ENCODE results near the gene HAGH. TPM values are rescaled to one million over a fixed set of nuclear protein-coding genes. Genes with fewer than 3 reads are reported as not detected.

Gene HAGH
- total RNA-seq, 6 experiments from 2014 or later: 34.2 to 55.3 (median 38.7) TPM

GRCh38 chr16:1782408-1783264 is 44.0 kb downstream of the HAGH start, which contains the start of the genes NUBP2 and SPSB3:
Gene NUBP2, plus strand, starts transcription at chr16:1782960. Its CDS starts 61 bp downstream, at chr16:1783021.
Gene SPSB3, minus strand, starts transcription at chr16:1782571. Its CDS starts 1,088 bp downstream, at chr16:1781483.
- peaks cover 26% of the 10 kb centered on the region for H3K27me3 Mint-ChIP-seq (ENCODE audit: insufficient read depth)

DNA sequence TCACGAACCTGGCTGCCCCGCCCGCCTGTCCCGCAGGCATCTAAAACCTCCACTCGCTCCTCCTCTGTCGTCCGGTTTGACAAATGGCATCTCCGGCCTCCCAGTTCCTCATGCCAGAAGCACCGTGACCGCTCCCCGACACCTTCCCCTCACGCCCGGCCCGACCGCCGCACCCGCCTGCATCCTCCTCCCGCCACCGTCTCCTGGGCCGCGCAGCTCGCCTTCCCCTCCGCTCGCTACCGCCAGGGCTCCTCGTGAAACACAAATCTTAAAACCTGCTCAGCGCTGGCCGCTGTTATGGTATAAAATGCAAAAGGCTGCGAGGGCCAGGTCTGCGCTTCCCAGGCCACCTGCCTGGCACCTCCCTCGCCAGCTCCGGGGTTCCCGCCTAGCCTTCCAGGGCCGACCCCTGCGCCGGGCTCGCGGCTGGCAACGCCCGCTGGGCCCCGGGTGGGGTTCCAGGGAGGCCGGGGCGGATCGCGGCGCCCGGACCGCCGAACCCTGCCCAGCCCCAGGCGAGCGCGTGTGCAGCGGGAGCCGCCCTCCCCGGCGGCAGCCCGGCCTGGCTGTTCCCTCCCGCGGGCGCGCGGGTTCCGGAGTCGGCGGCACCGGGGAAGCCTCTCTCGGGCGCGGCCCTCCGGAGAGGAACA is 44.7 kb downstream of the HAGH start:
- Mint-ChIP-seq H3K36me3 (ENCODE audit: low read depth) (no peaks in the 10 kb centered on the region), H3K27me3 (ENCODE audit: insufficient read depth) (peaks cover 24% of the 10 kb centered on the region), H3K9me3 (no peaks in the 10 kb centered on the region), H3K27ac (peak overlapping the region; percentile 74), H3K4me3 (peak overlapping the region; percentile 90), H3K4me1 (ENCODE audit: low read depth) (peaks cover 23% of the 10 kb centered on the region)
- TF ChIP-seq, protein P1, sequence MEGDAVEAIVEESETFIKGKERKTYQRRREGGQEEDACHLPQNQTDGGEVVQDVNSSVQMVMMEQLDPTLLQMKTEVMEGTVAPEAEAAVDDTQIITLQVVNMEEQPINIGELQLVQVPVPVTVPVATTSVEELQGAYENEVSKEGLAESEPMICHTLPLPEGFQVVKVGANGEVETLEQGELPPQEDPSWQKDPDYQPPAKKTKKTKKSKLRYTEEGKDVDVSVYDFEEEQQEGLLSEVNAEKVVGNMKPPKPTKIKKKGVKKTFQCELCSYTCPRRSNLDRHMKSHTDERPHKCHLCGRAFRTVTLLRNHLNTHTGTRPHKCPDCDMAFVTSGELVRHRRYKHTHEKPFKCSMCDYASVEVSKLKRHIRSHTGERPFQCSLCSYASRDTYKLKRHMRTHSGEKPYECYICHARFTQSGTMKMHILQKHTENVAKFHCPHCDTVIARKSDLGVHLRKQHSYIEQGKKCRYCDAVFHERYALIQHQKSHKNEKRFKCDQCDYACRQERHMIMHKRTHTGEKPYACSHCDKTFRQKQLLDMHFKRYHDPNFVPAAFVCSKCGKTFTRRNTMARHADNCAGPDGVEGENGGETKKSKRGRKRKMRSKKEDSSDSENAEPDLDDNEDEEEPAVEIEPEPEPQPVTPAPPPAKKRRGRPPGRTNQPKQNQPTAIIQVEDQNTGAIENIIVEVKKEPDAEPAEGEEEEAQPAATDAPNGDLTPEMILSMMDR (IDR thresholded peaks at IDR 0.05): peak; percentile 39
- no peak for DNase-seq

More at GRCh38 chr16:1782408-1783264, 44.0 kb downstream of the HAGH start, which contains the start of the genes NUBP2 and SPSB3:
- Mint-ChIP-seq H3K9me3 (no peaks in the 10 kb centered on the region), H3K4me3 (peak within 1 kb of the TSS; percentile 94), H3K27ac (peak within 1 kb of the TSS; percentile 77), H3K36me3 (ENCODE audit: low read depth) (no peaks in the 10 kb centered on the region), H3K4me1 (ENCODE audit: low read depth) (peaks cover 23% of the 10 kb centered on the region)
- peak; percentile 100 for DNase-seq
- TF ChIP-seq, protein P1 (IDR thresholded peaks at IDR 0.05): no peak

- Mint-ChIP-seq H3K4me1 (ENCODE audit: low read depth) (peaks cover 23% of the 10 kb centered on the region), H3K27me3 (ENCODE audit: insufficient read depth) (peaks cover 28% of the 10 kb centered on the region), H3K36me3 (ENCODE audit: low read depth) (no peaks in the 10 kb centered on the region), H3K27ac (peak overlapping the region; percentile 74), H3K9me3 (no peaks in the 10 kb centered on the region), H3K4me3 (peak overlapping the region; percentile 90)
- TF ChIP-seq, protein P1 (IDR thresholded peaks at IDR 0.05): no peak
- DNase-seq: no peak
Measured at GRCh38 chr16:1781254-1781653, 45.4 kb downstream of the HAGH start.

GRCh38 chr16:1780677-1781072 is 46.0 kb downstream of the HAGH start:
- TF ChIP-seq, protein P1 (IDR thresholded peaks at IDR 0.05): no peak
- no peak overlapping the region for H3K27ac Mint-ChIP-seq
- peak overlapping the region; percentile 90 for H3K4me3 Mint-ChIP-seq
- no peaks in the 10 kb centered on the region for H3K9me3 Mint-ChIP-seq
- H3K4me1 Mint-ChIP-seq (ENCODE audit: low read depth): peaks cover 23% of the 10 kb centered on the region
- DNase-seq: no peak
- H3K36me3 Mint-ChIP-seq (ENCODE audit: low read depth): no peaks in the 10 kb centered on the region
- H3K27me3 Mint-ChIP-seq (ENCODE audit: insufficient read depth): peaks cover 28% of the 10 kb centered on the region

DNA sequence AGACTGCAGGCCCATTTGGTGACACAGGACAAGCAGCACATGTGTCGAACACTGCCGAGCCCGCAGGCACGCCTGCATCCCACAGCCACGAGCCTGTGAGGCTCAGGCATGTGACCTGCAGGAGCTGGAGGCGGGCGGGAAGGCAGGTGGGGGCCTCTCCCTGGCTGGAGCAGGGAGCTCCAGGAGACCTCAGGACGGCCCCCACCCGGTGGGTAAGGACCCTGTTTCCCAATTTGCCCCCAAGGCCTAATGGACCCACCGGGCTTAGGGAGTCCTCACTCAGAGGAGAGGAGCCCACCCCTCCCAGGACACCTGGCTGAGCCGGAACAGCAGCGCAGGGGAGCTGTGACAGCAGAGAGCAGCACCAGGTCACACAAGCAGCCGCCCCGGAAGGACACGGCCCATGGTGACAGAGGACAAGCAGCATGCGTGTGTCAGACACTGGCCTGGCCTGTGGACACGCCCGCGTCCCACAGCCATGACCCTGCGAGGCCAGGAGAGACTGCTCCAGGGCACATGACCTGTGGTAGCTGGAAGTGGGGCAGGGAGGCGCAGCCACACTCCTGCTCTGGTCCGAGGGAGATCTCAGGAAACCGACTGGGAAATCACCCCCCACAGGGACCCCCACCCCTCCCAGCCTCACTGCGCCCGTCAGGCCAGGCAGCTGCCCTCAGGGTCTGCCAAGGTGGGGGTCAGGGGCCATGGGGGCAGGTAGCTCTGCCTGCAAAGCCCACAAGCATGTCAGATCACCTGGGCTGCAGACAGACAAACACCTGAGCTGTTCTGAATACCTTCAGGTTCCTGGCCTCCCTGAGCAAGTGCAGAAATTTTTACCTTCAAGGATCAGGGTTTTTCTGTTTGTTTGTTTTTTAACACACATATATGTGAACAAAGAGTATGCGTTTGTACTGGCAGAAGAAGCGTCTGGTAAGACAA is 46.6 kb downstream of the HAGH start:
- peaks cover 23% of the 10 kb centered on the region for H3K4me1 Mint-ChIP-seq (ENCODE audit: low read depth)
- peaks cover 28% of the 10 kb centered on the region for H3K27me3 Mint-ChIP-seq (ENCODE audit: insufficient read depth)
- no peaks in the 10 kb centered on the region for H3K9me3 Mint-ChIP-seq
- no peaks in the 10 kb centered on the region for H3K36me3 Mint-ChIP-seq (ENCODE audit: low read depth)
- no peak overlapping the region for H3K27ac Mint-ChIP-seq
- no peak for DNase-seq
- no peak overlapping the region for H3K4me3 Mint-ChIP-seq
- TF ChIP-seq, protein P1 (IDR thresholded peaks at IDR 0.05): no peak

Data from HFFc6 (cell line).